ENCODE results near the gene NEU4. TPM values are rescaled to one million over a fixed set of nuclear protein-coding genes. Genes with fewer than 3 reads are reported as not detected.
A peak's percentile ranks its signal among the peaks of the same experiment; 100 is the strongest.

The NEU4 gene
- total and polyA plus RNA-seq, 7 donors = 0.36 to 66.1 (median 9.9) TPM; not detected in 1

- no peaks in the 10 kb centered on the region for H3K36me3 ChIP-seq
- H3K9me3 ChIP-seq = no peaks in the 10 kb centered on the region
- H3K4me1 ChIP-seq = peaks cover 0 to under 1% (median 0%) of the 10 kb centered on the region in 4 donors
- intact Hi-C loops (cut with DNase I) = no loop called here
- DNase-seq = peak; percentile 58
- H3K4me3 ChIP-seq = no peak overlapping the region
- H3K27ac ChIP-seq = no peak overlapping the region
- TF ChIP-seq, protein P1, sequence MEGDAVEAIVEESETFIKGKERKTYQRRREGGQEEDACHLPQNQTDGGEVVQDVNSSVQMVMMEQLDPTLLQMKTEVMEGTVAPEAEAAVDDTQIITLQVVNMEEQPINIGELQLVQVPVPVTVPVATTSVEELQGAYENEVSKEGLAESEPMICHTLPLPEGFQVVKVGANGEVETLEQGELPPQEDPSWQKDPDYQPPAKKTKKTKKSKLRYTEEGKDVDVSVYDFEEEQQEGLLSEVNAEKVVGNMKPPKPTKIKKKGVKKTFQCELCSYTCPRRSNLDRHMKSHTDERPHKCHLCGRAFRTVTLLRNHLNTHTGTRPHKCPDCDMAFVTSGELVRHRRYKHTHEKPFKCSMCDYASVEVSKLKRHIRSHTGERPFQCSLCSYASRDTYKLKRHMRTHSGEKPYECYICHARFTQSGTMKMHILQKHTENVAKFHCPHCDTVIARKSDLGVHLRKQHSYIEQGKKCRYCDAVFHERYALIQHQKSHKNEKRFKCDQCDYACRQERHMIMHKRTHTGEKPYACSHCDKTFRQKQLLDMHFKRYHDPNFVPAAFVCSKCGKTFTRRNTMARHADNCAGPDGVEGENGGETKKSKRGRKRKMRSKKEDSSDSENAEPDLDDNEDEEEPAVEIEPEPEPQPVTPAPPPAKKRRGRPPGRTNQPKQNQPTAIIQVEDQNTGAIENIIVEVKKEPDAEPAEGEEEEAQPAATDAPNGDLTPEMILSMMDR (IDR thresholded peaks at IDR 0.05) = no peak
- no peak for TF ChIP-seq POLR2AphosphoS5 (IDR thresholded peaks at IDR 0.05)
- WGBS, 2 donors = 83 to 84% methylated on average over 27 of the region's 27 CpGs
- H3K27me3 ChIP-seq = peaks cover 0 to under 1% (median 0%) of the 10 kb centered on the region in 3 donors
Measured at GRCh38 chr2:241853651-241854341, 44.8 kb downstream of the NEU4 start.

DNA sequence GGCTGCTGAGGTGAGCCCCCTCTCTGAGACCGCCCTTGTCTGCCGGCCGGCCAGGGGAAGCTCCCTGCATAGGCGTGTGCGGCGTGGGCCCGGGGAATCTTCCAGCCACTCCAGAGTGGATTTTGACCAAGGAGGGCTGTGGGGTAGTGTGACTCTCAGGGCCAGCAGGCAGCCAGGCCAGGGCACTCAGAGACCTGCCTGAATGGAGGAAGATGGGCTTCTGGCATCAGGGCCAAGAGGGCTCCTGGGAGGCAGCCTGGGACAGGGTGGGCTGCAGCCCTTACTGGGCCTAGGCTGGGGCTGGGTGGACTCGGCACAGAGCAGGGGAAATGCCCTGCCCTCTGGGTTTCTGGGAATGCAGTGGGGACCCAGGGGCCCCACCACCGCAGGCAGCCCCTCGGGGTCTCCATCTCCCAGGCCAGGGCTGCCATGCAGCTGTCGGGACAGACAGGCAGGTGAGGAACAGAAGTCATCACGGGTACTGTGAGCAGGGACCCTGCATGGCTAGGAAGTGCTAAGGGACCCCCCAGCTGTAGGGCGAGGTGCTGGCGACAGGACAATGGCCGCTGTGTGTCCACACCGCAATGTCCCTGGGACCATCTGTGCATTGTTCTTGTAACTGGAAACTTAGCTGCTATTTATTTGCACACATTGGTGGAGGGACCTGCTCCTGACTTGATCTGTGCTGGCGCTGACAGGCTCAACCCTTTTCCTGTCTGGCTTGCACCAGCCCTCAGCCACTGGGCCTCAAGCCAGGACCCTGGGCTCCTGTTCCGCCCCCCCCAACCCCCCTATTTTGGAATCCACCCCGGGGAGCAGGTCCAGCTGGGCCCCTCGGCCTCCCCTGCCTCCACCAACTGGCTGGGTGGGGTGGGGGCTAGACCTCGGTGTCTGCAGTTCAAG lies 45.6 kb downstream of the NEU4 start:
- H3K27ac ChIP-seq = no peak overlapping the region
- no peaks in the 10 kb centered on the region for H3K9me3 ChIP-seq
- peak; percentile 58 for DNase-seq
- H3K27me3 ChIP-seq = peaks cover 0 to 8% (median 0%) of the 10 kb centered on the region in 3 donors
- no peak for TF ChIP-seq POLR2A (IDR thresholded peaks at IDR 0.05)
- H3K4me3 ChIP-seq = no peak overlapping the region
- peaks cover 0 to 8% (median 8%) of the 10 kb centered on the region in 4 donors for H3K4me1 ChIP-seq
- WGBS, 2 donors = 65 to 74% methylated on average over 21 of the region's 21 CpGs
- intact Hi-C loops (cut with DNase I) = no loop called here
- no peaks in the 10 kb centered on the region for H3K36me3 ChIP-seq

GRCh38 chr2:241855245-241855887 lies 46.4 kb downstream of the NEU4 start:
- peaks cover 0 to 16% (median 11%) of the 10 kb centered on the region in 4 donors for H3K4me1 ChIP-seq
- intact Hi-C loops (cut with DNase I) = no loop called here
- 82 to 85% methylated on average over 18 of the region's 18 CpGs for WGBS, 2 donors
- DNase-seq = peak; percentile 65
- no peaks in the 10 kb centered on the region for H3K9me3 ChIP-seq
- peaks cover 0 to 16% (median 0%) of the 10 kb centered on the region in 3 donors for H3K27me3 ChIP-seq
- H3K4me3 ChIP-seq = no peak overlapping the region
- H3K27ac ChIP-seq = no peak overlapping the region
- TF ChIP-seq POLR2AphosphoS5 (IDR thresholded peaks at IDR 0.05) = no peak
- no peak for TF ChIP-seq EP300 (IDR thresholded peaks at IDR 0.05)
- TF ChIP-seq, protein P1 (IDR thresholded peaks at IDR 0.05) = no peak
- TF ChIP-seq POLR2A (IDR thresholded peaks at IDR 0.05) = no peak
- H3K36me3 ChIP-seq = no peaks in the 10 kb centered on the region

DNA sequence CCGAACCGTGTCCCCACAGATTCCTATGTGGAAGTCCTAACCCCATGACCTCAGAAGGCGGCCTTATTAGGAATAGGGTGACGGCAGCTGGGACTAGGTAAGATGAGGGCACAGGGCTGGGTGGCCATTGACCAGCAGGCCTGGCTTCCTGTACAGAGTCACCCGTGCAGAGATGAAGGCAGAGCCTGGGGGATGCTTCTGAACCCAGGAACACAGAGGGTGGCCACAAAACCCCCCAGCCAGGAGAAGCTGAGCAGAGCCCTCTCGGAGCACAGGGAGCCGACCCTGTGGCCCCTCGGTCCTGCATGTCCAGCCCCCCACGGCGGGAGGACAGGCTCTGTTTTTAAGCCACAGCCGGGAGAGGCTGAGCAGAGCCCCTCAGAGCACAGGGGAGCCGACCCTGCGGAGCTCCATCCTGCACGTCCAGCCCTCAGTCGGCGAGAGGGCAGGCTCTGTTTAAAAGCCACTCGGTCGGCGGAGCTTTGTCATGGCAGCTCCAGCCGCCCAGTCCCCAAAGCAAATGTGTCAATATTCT lies 47.0 kb downstream of the NEU4 start:
- WGBS, 2 donors = 80 to 83% methylated on average over 20 of the region's 20 CpGs
- intact Hi-C loops (cut with DNase I) = no loop called here
- H3K36me3 ChIP-seq = no peaks in the 10 kb centered on the region
- no peaks in the 10 kb centered on the region for H3K9me3 ChIP-seq
- H3K4me1 ChIP-seq = peaks cover 0 to 20% (median 12%) of the 10 kb centered on the region in 4 donors
- H3K27ac ChIP-seq = no peak overlapping the region
- peaks cover 0 to 17% (median 0%) of the 10 kb centered on the region in 3 donors for H3K27me3 ChIP-seq
- peak; percentile 58 for DNase-seq
- no peak overlapping the region for H3K4me3 ChIP-seq
- TF ChIP-seq POLR2A (IDR thresholded peaks at IDR 0.05) (no peak), POLR2AphosphoS5 (IDR thresholded peaks at IDR 0.05) (no peak), EP300 (IDR thresholded peaks at IDR 0.05) (no peak)
- TF ChIP-seq, protein P1 (IDR thresholded peaks at IDR 0.05) = no peak

Data from sigmoid colon (tissue), 7 donors.